ENCODE data around the gene LCAT.

DNA sequence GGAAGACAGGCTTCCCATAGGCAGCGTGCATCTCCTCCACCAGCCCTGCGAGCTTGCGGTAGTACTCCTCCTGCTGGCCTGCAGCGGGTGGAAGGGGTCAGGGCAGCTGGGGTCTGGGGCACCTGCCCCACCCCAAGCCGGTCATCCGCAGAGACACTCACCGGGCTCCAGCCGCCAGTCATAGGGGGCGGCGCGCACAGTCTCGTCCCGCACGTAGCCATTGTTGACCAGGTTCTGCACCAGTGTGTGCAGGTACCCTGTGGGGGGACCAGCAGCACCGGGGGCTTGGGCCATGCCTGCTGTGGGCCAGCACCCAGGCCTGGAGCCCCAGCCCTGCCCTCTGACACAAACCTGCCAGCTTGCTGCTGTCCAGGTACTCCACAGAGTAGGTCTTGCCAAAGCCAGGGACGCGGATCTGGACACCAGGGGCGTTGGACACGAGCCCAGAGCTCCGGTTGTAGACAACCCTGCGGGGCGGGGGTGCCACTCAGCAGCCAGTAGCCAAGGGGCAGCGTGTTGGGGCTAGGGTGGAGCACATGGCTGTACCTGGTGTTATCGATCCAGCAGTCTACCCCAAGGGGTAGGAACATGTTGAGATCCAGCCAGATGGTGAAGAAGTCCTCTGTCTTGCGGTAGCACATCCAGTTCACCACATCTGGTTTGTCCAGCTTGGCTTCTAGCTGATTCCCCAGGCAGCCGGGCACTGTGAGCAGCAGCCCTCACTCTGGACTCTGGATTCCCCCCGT, 1.2 kb downstream of the LCAT start:
- TF ChIP-seq, protein P1, sequence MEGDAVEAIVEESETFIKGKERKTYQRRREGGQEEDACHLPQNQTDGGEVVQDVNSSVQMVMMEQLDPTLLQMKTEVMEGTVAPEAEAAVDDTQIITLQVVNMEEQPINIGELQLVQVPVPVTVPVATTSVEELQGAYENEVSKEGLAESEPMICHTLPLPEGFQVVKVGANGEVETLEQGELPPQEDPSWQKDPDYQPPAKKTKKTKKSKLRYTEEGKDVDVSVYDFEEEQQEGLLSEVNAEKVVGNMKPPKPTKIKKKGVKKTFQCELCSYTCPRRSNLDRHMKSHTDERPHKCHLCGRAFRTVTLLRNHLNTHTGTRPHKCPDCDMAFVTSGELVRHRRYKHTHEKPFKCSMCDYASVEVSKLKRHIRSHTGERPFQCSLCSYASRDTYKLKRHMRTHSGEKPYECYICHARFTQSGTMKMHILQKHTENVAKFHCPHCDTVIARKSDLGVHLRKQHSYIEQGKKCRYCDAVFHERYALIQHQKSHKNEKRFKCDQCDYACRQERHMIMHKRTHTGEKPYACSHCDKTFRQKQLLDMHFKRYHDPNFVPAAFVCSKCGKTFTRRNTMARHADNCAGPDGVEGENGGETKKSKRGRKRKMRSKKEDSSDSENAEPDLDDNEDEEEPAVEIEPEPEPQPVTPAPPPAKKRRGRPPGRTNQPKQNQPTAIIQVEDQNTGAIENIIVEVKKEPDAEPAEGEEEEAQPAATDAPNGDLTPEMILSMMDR (optimal IDR thresholded peaks at IDR 0.05 in 1 of 3, IDR thresholded peaks at IDR 0.05 in 1 of 3, conservative IDR thresholded peaks at IDR 0.05 in 1 of 3; ENCODE audit: extremely low read depth in 1 of 3, insufficient read depth in 2 of 3, low read length in 3 of 3), result no peak
- no peak for TF ChIP-seq EZH2 (IDR thresholded peaks at IDR 0.05; ENCODE audit: low read length)
